HG02981 (cell line): Measurements from ENCODE around the gene TNFRSF6B.

Source experiments
- ATAC-seq: cut with Tn5 transposase; IDR thresholded peaks from one replicate; pipeline ENCODE4 v1.9.1; 2021; ENCODE audit warnings: mild to moderate bottlenecking, moderate library complexity; ENCODE audit not compliant: unreplicated experiment

TNFRSF6B gene

DNA sequence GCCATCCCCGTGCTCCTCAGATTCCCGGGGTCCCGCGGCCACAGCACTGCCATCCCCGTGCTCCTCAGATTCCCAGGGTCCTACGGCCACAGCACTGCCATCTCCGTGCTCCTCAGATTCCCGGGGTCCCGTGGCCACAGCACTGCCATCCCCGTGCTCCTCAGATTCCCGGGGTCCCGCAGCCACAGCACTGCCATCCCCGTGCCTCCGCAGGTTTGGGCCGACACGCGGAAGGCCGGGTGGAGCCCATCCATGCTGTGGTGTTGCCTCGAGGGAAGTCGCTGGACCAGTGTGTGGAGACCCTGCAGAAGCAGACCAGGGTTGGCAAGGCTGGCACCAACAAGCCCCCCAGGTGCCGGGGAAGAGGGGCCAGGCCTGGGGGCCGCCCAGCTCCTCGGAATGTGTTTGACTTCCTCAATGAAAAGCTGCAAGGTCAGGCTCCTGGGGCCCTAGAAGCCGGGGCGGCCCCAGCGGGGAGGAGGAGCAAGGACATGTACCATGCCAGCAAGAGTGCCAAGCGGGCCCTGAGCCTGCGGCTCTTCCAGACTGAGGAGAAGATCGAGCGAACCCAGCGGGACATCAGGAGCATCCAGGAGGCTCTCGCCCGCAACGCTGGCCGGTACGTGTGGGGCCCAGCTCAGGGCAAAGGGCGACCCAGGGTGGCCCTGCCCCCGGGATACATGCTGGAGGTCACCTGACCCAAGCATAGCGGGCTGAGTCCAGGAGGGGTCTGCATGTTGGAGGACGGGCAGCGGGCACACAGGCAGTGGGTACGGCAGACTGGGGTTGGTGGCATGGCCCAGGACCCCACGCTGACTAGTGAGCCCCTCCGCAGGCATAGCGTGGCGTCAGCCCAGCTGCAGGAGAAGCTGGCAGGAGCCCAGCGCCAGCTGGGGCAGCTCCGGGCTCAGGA lies 38.8 kb downstream of the TNFRSF6B start:
- no peak for ATAC-seq

DNA sequence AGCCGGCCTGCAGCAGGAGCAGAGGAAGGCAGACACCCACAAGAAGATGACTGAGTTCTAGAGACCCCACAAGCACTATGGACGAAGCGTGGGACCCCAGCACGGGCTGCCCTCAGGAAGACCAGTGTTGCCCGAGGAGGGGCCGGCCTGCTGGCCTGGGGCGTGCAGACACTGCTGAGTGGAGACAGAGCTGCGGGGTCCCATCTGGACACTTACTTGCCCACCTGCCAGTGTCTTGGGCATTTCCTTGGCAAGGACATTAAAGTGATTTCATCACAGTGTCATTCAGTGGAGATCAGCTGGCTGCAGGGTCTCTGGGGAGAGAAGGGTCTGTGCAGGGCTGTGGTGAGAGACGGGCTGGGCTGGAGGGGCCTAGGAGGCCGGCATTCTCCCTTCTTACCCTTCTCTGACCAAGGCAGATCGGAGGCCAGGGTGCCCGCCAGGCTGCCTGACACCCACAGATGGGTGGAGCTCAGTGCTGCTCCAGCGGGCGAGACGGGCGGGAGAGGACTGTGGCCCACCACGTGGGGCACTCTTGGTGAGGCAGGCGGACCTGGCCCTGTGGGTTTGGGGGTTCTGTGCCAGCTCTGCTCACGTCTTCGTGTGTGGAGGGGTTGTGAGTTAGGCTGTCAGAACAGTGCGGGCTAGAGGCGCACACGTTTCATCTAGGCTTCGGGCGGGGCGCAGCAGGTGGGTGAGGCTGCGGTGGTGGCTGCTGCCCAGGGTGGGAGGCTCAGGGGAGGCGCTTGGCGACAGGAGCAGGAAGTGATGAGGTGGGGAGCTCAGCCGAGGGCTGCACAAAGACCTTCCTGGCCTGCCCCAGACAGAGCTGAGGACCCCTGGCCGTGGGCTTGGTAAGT lies 39.6 kb downstream of the TNFRSF6B start, which contains the start of gene LIME1:
Gene LIME1, plus strand, starts transcription at position 806 of the 860 bp plus-strand sequence. CDS start 886 bp downstream, outside the sequence.
- ATAC-seq, result no peak

DNA sequence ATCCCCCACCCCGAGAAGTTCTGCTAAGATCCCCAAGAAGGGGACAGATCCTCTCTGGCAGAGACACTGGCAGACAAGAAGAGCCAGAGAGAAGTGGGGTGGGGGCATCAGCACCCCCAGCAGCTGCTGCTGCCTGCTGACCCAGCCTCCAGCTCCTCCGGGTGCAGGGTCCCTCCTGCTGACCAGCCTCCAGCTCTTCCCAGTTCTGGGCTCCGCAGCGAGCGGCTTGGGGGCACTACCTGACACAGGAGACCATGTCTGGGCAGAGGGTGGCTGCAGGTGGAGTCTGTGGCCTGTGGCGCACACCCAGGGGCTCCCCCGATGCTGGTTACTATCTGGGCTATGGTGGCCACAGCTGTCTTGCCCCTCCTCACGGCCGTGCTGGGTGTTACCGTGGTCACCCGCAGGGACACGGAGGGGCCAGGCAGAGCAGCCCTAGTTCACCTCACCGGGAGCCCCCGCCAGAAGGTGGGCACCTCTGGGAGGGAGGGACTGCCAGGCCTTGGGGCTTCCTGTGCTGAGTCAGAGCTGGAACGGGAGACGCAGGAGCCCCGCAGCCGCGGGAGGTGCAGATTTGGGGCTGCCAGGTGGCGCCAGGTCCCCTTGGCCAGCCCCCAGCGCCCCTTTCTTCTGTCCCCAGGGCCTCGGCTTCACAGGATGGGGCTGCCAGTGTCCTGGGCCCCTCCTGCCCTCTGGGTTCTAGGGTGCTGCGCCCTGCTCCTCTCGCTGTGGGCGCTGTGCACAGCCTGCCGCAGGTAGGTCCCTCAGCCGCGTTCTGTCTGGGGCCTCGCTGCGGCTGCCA lies 40.6 kb downstream of the TNFRSF6B start:
- no peak for ATAC-seq

DNA sequence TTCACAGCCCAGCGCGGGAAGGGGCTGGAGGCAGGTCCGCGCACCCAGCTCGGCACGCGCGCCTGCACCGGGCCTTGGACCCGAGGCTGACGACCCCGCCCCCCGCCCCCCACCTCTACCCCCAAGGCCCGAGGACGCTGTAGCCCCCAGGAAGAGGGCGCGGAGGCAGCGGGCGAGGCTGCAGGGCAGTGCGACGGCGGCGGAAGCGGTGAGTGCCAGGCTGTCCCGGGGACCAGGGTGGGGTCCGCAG lies 41.2 kb downstream of the TNFRSF6B start:
- no peak for ATAC-seq

DNA sequence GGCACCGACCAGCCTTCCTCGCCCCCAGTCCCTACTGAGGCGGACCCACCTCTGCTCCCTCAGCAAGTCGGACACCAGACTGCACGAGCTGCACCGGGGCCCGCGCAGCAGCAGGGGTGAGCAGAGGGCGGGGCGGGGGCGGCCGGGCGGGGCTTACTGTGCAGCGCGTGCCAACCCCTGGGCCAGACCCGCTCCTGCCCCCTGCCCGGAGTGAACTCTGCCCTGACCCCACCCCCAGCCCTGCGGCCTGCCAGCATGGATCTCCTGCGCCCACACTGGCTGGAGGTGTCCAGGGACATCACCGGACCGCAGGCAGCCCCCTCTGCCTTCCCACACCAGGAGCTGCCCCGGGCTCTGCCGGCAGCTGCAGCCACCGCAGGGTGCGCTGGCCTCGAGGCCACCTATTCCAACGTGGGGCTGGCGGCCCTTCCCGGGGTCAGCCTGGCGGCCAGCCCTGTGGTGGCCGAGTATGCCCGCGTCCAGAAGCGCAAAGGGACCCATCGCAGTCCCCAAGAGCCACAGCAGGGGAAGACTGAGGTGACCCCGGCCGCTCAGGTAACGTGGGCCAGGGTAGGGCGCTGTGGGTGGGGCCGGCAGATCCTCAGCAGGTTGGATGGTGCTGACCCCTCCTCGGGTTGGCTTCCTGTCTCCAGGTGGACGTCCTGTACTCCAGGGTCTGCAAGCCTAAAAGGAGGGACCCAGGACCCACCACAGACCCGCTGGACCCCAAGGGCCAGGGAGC lies 41.7 kb downstream of the TNFRSF6B start:
- no peak for ATAC-seq

DNA sequence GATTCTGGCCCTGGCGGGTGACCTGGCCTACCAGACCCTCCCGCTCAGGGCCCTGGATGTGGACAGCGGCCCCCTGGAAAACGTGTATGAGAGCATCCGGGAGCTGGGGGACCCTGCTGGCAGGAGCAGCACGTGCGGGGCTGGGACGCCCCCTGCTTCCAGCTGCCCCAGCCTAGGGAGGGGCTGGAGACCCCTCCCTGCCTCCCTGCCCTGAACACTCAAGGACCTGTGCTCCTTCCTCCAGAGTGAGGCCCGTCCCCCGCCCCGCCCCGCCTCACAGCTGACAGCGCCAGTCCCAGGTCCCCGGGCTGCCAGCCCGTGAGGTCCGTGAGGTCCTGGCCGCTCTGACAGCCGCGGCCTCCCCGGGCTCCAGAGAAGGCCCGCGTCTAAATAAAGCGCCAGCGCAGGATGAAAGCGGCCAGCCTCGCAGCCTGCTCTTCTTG lies 42.3 kb downstream of the TNFRSF6B start:
- ATAC-seq, result no peak

DNA sequence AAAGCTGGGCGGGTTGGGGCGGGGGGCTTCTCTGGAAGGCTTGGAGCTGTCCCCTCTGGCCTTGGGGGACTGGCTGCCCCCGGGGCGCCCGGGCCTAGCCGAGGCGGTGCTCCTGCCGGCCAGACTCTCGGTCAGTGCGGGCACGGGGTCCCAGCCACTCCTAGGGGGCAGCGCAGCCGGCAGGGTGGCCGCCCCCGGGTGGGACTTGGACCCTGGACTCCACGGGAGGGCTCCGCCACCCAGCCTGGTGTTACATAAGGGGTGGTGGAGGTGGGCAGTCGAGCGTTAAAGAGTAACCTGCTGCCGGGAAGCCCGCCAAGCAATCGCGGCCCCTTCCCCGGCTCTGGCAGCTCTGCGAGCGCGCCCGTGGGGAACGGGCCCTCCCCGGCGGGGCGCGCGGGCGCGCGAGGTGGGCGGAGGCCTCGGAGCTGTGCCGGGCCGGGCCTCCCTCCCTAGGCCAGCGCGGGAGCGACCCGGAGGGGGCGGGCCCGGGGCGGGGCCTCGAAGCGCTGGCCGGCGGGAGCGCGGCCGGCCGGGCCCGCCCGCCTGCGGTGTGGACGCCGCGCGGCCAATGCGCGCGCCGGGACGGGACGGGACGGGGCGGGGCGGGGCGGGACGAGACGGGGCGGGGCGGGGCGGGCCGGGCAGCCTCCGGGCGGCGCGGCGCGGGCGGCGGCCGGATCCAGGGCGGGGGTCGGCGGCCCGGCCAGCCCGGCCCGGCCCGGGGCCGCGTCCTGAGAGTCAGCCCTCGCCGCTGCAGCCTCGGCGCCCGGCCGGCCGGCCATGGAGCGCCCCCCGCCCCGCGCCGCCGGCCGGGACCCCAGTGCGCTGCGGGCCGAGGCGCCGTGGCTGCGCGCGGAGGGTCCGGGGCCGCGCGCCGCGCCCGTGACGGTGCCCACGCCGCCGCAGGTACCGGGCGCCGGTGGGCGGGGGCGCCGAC lies 42.9 kb downstream of the TNFRSF6B start, which contains the start of gene SLC2A4RG:
Gene SLC2A4RG, plus strand, starts transcription at position 647 of the 940 bp plus-strand sequence. Its CDS starts 137 bp downstream, at position 784.
- ATAC-seq, result peak; percentile 41

DNA sequence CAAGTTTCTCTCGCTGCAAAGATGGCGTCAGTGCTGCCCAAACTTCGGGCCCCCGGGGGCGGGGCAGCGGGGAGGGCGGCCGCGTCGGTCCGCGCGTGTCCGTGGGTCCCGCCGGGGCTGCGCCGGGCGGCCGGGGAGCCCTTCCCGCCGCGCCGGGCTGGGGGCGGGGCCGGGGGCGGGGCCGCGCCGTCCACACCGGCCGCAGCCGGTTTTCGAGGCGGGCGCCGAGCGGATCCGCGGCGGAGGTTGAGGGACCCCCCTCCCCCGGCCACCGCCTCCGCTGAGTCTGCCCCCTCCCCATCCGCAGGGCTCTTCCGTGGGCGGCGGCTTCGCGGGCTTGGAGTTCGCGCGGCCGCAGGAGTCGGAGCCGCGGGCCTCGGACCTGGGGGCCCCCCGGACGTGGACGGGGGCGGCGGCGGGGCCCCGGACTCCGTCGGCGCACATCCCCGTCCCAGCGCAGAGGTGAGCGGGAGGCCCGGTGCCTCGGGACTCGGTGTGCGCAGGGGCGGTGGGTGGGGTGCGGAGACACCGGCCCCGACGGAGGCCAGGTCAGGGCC lies 43.7 kb downstream of the TNFRSF6B start:
- no peak for ATAC-seq

DNA sequence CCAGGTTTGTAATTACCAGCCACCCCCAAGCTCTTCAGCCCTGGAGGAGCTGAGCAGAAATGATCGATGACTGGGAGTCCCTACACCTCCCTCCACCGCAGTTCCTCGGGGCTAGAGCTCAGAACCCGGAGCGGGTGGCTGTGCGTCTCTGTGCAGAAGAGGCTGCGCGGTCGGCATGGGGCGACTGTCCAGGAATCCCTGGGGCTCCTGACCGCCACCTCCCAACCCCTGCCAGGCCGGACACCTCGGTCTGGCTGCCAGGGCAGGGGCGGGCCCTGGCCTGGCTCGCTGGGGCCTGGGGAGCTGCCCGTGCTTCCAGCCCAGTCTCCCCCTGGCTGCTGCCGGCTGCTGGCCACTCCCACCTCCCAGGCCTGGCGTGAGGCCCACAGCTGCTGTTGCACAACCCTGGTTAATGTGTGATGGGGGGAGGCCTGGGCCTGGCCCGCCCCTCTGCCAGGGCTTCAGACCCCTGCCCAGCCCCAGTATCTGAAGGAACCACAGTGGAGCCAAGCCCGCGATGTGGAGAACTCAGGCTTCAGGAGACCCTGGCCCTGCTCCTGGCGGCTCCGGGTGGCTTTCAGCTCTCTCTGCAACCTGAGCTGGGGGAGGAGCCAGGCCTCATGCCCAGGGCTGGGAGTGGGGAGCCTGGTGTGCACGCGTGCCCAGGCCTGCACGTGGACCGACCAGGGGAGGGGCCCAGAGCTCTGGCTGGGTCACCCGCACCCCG lies 44.3 kb downstream of the TNFRSF6B start:
- ATAC-seq, result no peak

DNA sequence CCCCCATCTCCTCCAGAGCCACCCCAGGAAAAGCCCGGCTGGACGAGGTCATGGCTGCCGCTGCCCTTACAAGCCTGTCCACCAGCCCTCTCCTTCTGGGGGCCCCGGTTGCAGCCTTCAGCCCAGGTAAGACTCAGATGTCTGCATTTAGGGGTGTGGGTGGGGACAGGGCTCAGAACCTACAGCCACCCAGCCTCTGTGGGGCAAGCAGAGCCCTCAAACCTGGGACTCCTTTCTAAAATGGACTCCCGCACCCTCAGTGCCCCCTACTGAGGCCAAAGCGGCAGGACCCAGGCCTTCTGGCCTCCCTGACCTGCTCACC lies 44.9 kb downstream of the TNFRSF6B start:
- no peak for ATAC-seq

DNA sequence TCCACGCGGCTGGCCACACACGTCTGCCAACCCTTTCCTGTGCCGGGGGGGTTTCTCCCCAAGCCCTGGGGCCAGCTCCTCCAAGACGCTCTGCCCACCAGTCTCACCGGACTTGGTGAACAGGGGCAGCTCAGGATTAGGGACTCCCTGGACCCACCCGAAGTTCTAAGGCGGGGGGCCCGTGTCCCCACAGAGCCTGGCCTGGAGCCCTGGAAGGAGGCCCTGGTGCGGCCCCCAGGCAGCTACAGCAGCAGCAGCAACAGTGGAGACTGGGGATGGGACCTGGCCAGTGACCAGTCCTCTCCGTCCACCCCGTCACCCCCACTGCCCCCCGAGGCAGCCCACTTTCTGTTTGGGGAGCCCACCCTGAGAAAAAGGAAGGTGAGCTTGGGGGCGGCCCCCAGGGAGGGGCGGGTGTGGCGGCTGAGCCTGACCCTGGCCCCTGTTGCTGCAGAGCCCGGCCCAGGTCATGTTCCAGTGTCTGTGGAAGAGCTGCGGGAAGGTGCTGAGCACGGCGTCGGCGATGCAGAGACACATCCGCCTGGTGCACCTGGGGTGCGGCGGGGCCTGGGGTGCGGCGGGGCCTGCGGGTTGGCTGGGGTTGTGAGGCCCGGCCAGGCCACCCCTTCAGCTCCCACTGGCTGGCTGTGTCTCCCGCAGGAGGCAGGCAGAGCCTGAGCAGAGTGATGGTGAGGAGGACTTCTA lies 45.4 kb downstream of the TNFRSF6B start:
- ATAC-seq, result no peak

DNA sequence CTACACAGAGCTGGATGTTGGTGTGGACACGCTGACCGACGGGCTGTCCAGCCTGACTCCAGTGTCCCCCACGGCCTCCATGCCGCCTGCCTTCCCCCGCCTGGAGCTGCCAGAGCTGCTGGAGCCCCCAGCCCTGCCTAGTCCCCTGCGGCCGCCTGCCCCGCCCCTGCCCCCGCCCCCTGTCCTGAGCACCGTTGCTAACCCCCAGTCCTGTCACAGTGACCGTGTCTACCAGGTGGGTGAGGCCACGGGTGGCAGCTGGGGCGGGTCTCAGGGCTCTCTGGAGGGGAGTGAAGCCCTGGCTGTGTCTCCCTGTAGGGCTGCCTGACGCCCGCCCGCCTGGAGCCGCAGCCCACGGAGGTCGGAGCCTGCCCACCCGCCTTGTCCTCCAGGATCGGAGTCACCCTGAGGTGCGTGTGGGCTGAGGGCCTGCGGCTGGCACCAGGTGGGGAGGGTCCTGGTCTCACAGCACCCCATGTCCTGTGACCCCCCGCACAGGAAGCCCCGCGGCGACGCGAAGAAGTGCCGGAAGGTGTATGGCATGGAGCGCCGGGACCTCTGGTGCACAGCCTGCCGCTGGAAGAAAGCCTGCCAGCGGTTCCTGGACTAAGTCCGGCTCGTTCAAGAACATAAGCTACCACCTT lies 46.1 kb downstream of the TNFRSF6B start:
- ATAC-seq, result no peak

DNA sequence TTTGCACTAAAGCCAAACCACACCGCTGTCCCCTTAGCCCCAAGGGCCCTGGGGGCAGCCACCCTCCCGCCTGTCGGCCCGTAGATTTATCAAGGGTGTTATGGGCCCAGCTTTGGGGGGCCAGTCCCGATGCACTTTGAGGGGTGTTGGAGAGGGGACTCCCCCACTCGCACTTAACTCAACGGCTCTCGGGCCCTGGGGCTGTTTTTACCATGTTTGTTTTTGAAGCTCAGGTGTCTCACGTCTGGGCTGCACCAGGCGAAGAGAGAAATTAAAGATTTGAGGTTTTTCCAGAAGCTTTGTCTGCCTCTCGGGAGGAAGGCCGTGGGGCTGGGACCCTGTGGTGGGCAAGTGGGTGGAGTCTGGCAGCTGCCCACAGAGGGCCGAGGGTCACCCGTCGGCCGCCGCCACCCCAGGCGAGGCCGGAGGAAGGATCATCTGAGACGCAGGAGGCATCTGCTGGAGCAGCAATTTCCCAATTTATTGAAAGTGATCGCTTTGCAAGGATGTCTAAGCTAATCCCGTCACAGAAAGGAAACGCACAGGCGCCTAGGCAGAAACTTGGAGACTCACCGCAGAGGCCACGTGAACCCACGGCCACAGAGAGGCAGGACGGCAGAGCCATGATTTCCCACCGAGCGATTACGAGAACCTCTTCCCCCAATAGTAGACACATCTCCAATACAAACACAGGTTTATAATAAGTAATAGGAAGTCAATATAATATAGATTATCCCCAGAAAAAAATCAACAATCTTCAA lies 46.9 kb downstream of the TNFRSF6B start:
- ATAC-seq, result no peak

DNA sequence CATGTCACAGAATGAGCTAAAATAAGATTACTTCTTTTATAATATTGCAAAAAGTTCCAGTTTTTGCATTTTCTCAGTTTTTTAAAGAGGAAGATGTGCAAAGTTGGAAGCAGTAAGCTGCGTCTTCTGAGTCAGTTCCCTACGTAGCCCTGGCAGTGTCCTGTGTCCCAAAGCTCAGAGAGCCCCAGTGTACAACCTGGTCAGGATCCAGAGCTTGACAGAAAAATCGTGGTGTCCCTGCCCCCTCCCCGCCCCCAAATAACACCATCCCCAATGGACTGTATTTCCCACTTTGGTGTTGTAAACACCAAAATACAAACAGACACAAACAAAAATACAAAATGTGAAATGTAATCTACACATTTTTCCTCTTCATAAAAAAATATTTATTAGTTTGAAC lies 47.7 kb downstream of the TNFRSF6B start:
- ATAC-seq, result no peak

DNA sequence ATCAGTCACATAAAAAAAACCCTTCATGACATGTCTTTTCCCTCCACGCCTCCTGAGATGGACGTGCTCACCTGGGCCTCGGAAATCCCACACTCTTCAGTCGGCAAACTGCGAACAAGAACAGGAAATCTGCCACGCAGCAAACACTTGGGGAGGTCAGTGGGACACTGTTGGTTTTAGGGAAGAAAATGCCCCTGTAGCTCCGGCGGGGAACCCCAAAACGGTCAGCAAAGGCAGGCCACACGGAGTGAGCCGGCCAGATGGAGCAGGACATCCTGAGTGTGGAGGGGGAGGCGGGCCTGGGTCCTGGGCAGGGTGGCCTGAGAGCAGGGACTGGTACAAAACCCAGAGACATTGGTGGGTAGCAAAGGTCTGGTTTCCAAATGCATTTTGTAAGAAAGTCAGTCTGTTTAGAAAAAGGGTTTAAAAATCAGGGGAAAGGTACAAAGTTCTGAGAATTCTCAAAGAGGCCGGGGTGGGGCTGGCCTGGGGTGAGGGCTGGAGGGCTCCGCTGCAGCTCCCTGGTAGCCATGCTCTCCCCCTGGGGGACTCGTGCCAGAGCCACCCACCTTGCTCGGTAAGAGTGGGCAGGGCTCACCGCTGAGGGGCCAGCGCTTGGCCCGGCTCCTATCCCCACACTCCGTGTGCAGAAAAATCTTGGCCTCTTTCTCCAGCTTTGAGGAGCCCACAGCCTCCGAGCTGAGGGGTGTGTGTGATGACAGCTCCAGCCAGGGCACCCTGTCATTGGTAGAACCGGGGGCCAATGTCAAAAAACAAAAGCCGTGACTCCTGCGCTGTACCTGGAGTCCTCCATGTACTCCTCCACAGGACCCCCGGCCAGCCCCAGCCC lies 48.3 kb downstream of the TNFRSF6B start:
- no peak for ATAC-seq

DNA sequence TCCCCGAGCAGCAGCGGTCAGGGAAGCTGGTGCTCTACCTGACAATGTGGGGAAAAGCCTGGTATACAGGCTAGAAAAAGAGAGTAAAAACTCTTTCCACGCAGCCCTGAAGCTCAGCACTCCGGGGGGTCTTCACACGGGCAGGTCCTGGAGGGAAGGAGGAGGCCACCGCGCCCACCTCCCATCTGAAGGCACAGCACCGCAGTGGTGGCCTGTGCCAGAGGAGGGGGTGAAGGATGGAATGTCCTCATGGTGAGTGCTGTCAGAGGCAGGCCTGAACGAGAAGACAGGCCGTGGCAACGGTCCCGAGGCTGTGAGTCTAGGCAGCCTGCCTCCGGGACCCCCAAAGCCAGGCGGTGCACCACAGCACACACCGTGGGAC lies 49.0 kb downstream of the TNFRSF6B start:
- no peak for ATAC-seq
